ENCODE data around the gene EBF3.

DNA sequence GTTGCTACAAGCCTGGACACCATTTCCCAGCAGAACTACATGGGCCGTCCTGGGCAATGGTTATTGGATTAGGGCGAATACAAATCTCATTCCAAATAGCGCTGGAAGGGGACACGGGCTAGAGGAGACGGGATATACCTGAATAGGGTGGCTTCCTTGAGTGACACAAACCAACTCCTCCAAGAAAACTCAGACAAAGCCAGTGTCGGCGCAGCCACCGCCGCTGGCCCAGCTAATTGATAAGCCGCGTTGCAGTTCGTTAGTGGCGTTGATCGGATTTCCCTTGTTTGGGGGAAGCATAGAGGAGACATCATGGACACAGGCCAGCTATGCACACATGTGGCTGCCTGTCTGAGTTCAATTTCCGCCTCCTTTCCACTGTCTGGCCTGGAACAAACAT, 55.7 kb downstream of the EBF3 start:
- no peak for TF ChIP-seq EZH2 (IDR thresholded peaks at IDR 0.05)
- TF ChIP-seq, protein P1, sequence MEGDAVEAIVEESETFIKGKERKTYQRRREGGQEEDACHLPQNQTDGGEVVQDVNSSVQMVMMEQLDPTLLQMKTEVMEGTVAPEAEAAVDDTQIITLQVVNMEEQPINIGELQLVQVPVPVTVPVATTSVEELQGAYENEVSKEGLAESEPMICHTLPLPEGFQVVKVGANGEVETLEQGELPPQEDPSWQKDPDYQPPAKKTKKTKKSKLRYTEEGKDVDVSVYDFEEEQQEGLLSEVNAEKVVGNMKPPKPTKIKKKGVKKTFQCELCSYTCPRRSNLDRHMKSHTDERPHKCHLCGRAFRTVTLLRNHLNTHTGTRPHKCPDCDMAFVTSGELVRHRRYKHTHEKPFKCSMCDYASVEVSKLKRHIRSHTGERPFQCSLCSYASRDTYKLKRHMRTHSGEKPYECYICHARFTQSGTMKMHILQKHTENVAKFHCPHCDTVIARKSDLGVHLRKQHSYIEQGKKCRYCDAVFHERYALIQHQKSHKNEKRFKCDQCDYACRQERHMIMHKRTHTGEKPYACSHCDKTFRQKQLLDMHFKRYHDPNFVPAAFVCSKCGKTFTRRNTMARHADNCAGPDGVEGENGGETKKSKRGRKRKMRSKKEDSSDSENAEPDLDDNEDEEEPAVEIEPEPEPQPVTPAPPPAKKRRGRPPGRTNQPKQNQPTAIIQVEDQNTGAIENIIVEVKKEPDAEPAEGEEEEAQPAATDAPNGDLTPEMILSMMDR (IDR thresholded peaks at IDR 0.05) = no peak
